Dermis microvascular lymphatic vessel endothelial cell (primary cell): ENCODE measurements around the gene ATF6. TPM values are rescaled to one million over a fixed set of nuclear protein-coding genes. Genes with fewer than 3 reads are reported as not detected.
A peak's percentile ranks its signal among the peaks of the same experiment; 100 is the strongest.
"Not testable (repeated sequence)": the region's sequence is repeated elsewhere in the genome, so short reads cannot be mapped to it uniquely, and the experiment has no call there.

Source experiments
- DNase-seq, 2 donors: peaks; one replicate each; pipeline versions ENCODE4 v3.0.0 to v3.0.0-alpha.2; 2010; ENCODE audit warnings: low read depth in 2 of 2
- total RNA-seq: library from RNA; depleted of rRNA; stranded (reverse); fragments of >200 nt; gene quantifications from 2 replicates; pipeline ENCODE4 v1.2.1, GENCODE V29; 2014

The ATF6 gene
- total RNA-seq, result 51.5 and 69.3 TPM in 2 replicates

- peak; percentile 97 to 98 for DNase-seq
These were observed at the start of gene ATF6 for GRCh38 chr1:161766102-161766981. Gene ATF6 (plus strand): TSS chr1:161766320. CDS start chr1:161766361, 41 bp downstream.

DNA sequence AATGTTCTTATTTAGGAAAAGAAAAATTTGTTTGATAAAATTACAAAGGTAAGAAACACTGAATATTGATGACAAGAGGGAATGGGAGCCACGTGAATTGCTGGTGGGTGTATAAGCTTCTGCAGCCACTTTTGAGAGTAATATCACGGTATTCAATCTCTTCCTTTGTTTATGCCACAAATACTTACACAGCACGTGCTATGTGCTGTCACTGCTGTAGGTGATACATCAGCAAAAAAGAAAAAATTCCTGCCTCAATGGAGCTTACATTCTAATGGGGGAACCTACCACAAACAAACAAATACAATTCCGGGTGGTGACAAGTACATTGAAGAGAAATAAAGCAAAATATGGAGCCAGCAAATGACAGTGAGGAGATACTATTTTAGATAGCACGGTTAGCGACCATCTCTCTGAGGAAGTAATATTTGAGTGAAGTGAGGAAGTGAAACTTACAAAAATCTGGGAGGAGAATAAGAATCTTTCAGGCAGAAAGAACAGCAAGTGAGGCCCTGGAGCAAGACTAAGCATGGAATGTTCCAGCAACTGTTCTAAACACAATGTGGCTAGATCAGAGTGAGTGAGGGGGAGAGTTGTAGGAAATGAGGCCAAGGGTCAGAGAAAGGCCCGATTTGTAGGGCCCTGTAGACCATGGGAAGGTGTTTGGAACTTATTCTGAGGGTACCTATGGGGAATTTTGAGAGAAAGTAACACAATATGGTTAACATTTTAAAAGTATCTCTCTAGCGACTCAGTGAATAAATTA is 47.4 kb upstream of the ATF6 start:
- no peak for DNase-seq

DNA sequence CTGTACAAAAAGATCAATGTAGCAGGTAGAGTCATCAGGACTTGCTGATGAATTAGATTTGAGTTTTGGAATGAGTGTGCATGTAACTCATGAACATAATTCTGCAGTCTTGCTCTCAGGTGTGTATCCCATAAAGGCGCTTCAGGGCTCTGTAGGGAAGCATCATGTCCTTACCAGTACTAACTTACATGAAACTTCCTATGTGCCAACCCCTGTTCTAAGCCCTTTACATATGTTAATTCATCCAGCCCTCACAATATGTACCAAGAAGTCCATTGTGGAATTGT is 46.9 kb upstream of the ATF6 start:
- no peak for DNase-seq

DNA sequence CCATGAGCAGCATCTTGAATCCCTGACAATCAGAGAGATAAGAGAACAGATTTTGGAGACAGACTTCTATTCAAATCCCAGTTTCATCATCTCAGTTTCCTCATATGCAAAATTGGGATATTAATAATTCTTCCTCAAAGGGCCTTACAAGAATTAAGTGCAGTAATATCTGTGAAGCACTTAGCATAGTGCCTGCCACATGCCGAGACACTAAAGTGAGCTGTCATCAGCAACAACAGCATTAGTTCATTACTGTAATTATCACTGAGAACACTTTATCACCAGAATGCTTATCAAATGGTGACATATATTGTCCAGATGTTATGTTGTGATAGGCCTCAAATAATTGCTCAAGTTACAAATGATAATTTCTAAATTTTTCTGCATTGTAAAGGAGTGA is 45.7 kb upstream of the ATF6 start:
- no peak for DNase-seq

DNA sequence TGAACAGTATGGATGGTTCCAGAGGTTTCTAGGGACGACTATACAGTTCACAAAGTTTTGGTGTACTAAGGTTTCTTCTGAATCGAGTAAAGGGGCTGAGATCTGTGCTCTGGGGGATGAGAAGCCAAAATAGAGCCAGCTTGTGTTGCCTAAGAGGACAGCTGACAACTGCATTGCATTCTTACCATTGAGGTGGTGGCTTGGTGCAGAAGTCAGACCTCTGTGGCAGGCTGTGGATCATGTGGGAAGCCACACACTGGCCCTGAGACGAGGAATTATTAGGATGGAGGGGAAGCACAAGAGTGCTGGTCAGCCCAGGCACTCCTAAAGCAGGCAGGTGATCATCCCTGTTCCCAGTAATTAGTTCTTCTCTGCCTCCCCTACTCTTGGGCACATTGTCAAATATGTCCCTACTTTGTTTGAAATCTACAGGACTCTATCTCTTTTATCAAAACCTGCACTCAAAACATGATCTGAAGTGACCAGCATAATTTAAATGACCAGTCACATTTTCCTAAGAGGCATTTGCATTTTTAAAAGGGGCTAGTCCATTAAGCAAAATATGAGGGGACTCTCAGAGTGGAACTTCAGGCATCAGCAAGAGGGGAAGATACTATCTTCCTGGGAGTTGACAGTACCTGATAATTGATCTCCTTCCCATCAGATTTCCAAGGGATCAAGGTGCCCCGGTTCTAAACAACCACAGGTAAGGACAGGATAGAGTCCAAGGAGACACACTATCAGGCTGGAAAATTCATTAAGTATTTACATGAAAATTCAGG is 45.0 kb upstream of the ATF6 start, which contains the start of gene FCRLB:
Gene FCRLB (plus strand): TSS at position 589 of the 782 bp plus-strand sequence. CDS start 1,129 bp downstream, outside the sequence.
- DNase-seq, result no peak

- peak in 1 of 2 donors; percentile 31 for DNase-seq
These were observed 44.3 kb upstream of the ATF6 start for GRCh38 chr1:161721738-161722343.

DNA sequence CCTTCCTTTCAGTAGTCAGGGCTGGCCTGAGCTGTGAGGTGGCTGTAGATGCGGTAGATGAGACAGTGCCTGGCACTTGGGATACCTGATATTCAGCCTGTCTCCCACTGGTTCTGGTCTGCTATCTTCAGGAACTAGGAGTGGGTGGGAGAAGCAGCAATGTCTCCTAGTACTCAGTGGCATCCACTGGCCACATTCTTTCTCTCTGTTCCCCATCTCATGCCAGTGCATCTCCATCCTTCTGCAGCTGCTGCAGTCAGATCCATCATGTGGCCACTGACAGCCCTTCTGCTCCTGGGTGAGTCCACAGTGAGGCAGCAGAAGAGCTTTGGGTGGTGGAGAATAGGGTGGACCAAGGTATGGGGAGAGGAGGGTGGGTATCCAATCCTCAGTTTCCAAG is 43.7 kb upstream of the ATF6 start:
- no peak for DNase-seq

DNA sequence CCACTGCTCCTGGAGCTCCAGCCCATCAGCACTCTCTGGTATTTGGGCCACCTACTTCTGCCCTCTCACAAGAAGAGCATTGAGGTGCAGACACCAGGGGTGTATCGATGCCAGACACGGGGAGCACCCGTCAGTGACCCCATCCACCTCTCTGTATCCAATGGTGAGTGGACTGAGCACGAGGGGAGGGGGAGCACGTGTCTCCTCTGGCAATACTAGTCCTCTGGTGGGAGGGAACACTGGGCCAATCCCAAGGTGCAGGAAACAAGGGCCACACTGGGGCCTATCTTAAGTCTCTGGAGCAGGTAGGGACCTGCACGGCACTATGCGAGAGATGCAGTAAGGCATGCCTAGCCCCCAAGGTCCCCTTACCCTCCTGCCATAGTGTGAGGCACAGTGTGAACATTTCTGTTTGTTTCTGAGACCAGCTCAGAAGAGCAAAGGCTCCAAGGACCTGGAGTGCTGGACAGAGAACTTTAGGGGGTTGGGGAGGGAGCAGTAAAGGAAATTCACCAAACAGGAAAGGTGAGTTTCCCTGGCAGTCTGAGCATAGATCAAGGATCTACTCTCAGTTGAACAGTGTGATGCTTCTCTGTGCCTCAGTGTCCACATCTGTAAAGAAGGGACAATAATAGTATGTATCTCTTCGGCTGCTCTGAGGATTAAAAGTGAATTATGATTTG is 42.5 kb upstream of the ATF6 start:
- DNase-seq, result no peak

DNA sequence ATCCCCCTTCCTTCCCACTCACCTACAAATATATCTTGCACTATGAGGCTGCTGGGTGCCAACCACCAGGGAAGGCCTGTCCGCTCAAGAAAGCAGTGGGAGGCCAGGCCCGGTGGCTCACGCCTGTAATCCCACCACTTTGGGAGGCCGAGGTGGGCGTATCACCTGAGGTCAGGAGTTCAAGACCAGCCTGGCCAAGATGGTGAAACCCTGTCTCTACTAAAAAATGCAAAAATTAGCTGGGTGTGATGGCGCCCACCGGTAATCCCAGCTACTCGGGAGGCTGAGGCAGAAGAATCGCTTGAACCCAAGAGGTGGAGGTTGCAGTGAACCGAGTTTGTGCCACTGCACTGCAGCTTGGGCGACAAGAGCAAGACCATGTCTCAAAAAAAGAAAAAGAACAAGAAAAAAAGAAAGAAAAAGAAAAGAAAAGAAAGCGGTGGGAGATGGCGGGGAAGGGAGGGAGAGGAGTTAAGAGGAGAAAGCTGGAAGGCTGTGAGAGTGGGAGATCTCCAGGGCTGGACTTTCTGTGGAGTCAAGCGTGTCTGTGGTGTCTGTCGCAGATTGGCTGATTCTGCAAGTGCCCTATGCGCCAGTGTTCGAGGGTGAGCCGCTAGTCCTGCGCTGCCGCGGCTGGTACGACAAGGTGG is 40.7 kb upstream of the ATF6 start:
- DNase-seq, result not testable (repeated sequence)

DNA sequence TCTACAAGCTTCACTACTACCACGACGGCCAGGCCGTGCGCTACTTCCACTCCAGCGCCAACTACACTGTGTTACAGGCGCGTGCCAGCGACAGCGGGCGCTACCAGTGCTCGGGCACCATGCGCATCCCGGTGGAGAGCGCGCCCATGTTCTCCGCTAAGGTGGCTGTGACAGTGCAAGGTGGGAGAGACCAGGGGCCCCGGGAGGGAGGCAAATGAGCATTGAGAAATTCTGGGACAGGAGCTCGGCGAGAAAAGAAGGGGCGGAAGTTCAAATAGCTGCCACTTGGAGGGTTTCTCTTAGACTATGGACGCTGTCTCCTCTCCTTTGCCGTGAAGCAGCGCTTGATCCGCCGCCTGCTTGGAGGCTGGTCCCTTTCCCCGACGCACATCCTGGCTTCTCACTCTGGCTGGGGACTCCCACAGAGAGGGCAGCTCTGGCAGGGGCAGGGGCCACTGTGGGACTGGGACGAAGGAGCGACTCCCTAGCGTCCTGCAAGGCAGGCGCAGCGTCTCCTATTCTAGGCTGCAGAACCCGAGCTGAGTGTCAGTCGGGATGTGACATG is 40.1 kb upstream of the ATF6 start:
- DNase-seq, result peak in 1 of 2 donors; percentile 43

- peak in 1 of 2 donors; percentile 58 for DNase-seq
These were observed 39.5 kb upstream of the ATF6 start for GRCh38 chr1:161726473-161727255.

- no peak for DNase-seq
These were observed 38.7 kb upstream of the ATF6 start for GRCh38 chr1:161727256-161727924.

- no peak for DNase-seq
These were observed 37.5 kb upstream of the ATF6 start for GRCh38 chr1:161728376-161729226.

DNA sequence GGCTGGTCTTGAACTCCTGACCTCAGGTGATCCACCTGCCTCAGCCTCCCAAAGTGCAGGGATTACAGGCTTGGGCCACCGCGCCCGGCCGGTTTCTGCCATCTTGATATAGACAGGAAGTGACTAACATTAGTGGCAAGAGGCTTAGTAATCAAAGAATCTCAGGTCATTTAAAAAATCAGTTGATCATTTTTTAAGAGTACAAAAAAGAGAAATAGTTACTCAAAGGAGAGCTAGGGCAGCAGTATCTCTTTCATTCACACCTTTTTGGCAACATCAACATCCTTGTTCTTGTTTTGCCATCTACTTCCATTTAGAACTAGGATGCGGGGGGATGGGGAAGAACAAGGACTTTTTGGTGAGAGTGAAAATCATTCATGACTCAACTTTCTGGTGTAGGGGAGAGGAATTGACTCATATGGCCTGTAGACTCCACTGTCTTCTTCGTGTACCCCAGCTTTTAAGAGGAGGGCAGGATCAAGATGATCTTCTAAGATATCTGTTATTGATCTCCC is 36.0 kb upstream of the ATF6 start:
- DNase-seq, result peak in 1 of 2 donors; percentile 59

DNA sequence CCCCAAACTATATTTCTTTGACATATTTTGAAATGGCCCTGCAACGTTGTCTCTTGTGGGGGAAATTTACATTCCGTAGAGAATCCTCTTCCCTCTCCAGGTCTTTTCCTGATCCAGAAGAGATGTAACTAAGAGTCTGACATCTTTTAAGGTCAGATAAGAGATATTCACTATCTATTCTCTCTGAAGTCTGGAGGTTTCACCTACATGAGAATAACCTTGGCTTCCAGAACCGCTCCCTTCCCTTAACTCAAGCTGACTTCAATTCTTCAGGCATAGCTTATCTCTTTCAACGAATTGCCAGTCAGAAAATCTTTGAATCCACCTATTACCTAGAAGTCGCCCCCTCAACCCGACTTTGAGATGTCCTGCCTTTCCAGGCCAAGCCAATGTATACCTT is 34.9 kb upstream of the ATF6 start:
- no peak for DNase-seq

GRCh38 chr1:161731981-161732718 is 34.0 kb upstream of the ATF6 start:
- no peak for DNase-seq

DNA sequence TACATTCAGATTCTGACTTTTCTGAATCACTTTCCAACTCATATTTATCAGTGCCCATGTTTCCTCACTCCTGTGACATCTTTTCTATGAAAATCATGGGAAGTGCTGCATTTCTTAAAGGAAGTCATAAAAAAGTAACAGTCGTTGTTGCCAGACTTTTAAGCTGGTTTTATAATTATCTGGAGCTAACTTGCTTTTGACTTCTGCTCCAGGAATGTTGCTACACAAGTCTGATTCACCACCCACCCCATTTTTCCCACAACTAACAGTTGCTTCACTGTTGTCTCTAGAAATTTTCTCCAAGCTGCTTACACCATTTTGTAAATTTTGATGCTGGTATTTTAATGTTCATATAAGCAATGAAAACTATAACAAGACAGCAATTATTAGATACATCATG is 32.6 kb upstream of the ATF6 start:
- DNase-seq, result peak in 1 of 2 donors; percentile 81
